ENCODE results near the gene CDK14. TPM values are rescaled to one million over a fixed set of nuclear protein-coding genes. Genes with fewer than 3 reads are reported as not detected.

CDK14 gene
- total RNA-seq, 2 donors from 2014 or later = 8.7 to 13.4 TPM

GRCh38 chr7:90764848-90765570 lies 168.9 kb downstream of the CDK14 start:
- TF ChIP-seq CTCF (conservative IDR thresholded peaks at IDR 0.05) = no peak
- Histone ChIP-seq H3K27me3 (ENCODE audit: control insufficient read depth, insufficient read depth, low read length, poor library complexity, severe bottlenecking) (no peaks in the 10 kb centered on the region), H3K9me3 (ENCODE audit: control insufficient read depth, low read length) (no peaks in the 10 kb centered on the region), H3K4me3 (ENCODE audit: low read length) (no peak overlapping the region), H3K27ac (ENCODE audit: low read depth, low read length) (no peak overlapping the region), H3K9ac (ENCODE audit: extremely low read depth, low read length, poor library complexity, severe bottlenecking) (no peak overlapping the region), H3K36me3 (ENCODE audit: control insufficient read depth, insufficient read depth, low read length) (no peaks in the 10 kb centered on the region), H3K4me1 (ENCODE audit: control insufficient read depth, insufficient read depth, low read length) (peaks cover under 1% of the 10 kb centered on the region)
- no peak for DNase-seq
- Mint-ChIP-seq H3K36me3 (ENCODE audit: low read depth) (no peaks in the 10 kb centered on the region), H3K9me3 (no peaks in the 10 kb centered on the region), H3K4me1 (peaks cover 26% of the 10 kb centered on the region), H3K4me3 (no peak overlapping the region), H3K27me3 (ENCODE audit: insufficient read depth) (no peaks in the 10 kb centered on the region), H3K27ac (peak overlapping the region; percentile 33)
- 100% methylated on average over 1 to 2 of the region's 2 CpGs for WGBS, 2 experiments (ENCODE audit: insufficient coverage in 1 of 2, insufficient read length in 1 of 2)

DNA sequence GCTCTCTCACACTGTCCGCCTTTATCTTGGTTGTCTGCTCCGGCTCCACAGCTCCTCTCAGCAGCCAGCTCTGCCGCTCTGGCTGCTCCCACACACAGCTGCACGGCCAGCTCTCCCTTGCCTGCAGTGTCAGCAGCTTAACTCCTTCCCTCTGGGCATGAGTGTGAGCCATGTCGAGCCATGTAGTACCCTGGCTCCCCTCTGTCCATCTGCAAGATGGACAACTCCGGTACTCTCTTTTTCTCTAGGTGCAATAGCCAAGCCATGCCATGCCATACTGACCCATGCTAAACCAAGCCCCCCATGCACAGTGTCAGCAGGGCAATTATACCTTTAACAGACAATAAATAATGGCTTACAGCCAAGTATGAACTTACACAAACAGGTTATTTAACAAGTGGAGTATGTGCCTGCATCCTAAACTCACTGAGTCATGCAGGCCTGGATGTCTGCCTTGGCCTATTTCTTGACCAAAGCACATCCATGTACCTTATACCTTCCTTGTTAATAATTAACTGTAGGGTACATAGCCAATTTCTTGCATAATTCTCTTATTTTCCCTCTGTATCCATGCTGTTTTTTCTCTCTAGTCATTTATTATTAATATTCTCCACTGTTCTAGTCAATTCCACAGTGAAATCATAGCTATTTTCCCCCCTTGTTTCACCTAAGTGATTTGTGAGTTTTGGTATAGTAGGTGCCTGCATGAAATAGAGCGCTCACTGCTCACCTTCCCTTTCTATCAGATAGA lies 170.9 kb downstream of the CDK14 start:
- DNase-seq = no peak
- Mint-ChIP-seq H3K4me3 (no peak overlapping the region), H3K27me3 (ENCODE audit: insufficient read depth) (no peaks in the 10 kb centered on the region), H3K9me3 (no peaks in the 10 kb centered on the region), H3K4me1 (peaks cover 23% of the 10 kb centered on the region), H3K36me3 (ENCODE audit: low read depth) (no peaks in the 10 kb centered on the region), H3K27ac (no peak overlapping the region)
- Histone ChIP-seq H3K27ac (ENCODE audit: low read depth, low read length) (no peak overlapping the region), H3K4me1 (ENCODE audit: control insufficient read depth, insufficient read depth, low read length) (no peaks in the 10 kb centered on the region), H3K4me3 (ENCODE audit: low read length) (no peak overlapping the region), H3K9me3 (ENCODE audit: control insufficient read depth, low read length) (peaks cover 13% of the 10 kb centered on the region), H3K36me3 (ENCODE audit: control insufficient read depth, insufficient read depth, low read length) (no peaks in the 10 kb centered on the region), H3K9ac (ENCODE audit: extremely low read depth, low read length, poor library complexity, severe bottlenecking) (no peak overlapping the region), H3K27me3 (ENCODE audit: control insufficient read depth, insufficient read depth, low read length, poor library complexity, severe bottlenecking) (no peaks in the 10 kb centered on the region)
- 77 to 90% methylated on average over 4 to 7 of the region's 7 CpGs for WGBS, 2 experiments (ENCODE audit: insufficient coverage in 1 of 2, insufficient read length in 1 of 2)
- TF ChIP-seq CTCF (conservative IDR thresholded peaks at IDR 0.05) = no peak

DNA sequence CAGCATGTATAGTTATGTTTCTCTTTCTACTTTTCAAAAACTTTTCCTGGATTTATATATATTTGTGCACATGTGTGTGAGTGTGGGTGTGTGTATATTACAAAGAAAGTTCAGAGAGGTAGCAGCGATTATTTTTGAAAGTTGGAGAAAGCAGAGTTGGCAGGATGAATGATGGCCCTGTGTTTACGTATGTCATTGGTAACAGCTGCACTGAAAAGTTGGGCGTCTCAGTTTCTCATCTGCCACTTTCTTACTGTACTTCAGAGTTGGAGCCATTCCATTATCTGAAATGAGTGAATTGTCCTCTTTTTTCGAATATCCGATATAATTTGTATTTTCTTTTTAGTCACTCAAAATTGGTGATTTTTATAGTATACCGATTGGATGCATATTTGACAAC lies 172.2 kb downstream of the CDK14 start:
- Histone ChIP-seq H3K9me3 (ENCODE audit: control insufficient read depth, low read length) (peaks cover 13% of the 10 kb centered on the region), H3K27ac (ENCODE audit: low read depth, low read length) (no peak overlapping the region), H3K9ac (ENCODE audit: extremely low read depth, low read length, poor library complexity, severe bottlenecking) (no peak overlapping the region), H3K4me3 (ENCODE audit: low read length) (no peak overlapping the region), H3K27me3 (ENCODE audit: control insufficient read depth, insufficient read depth, low read length, poor library complexity, severe bottlenecking) (no peaks in the 10 kb centered on the region), H3K4me1 (ENCODE audit: control insufficient read depth, insufficient read depth, low read length) (no peaks in the 10 kb centered on the region), H3K36me3 (ENCODE audit: control insufficient read depth, insufficient read depth, low read length) (no peaks in the 10 kb centered on the region)
- 91 to 96% methylated on average over 4 to 6 of the region's 6 CpGs for WGBS, 2 experiments (ENCODE audit: insufficient coverage in 1 of 2, insufficient read length in 1 of 2)
- no peaks in the 10 kb centered on the region for H3K36me3 Mint-ChIP-seq (ENCODE audit: low read depth)
- no peak for TF ChIP-seq CTCF (conservative IDR thresholded peaks at IDR 0.05)
- no peak overlapping the region for H3K27ac Mint-ChIP-seq
- DNase-seq = no peak
- no peaks in the 10 kb centered on the region for H3K27me3 Mint-ChIP-seq (ENCODE audit: insufficient read depth)
- H3K4me1 Mint-ChIP-seq = peaks cover 19% of the 10 kb centered on the region
- H3K4me3 Mint-ChIP-seq = no peak overlapping the region
- no peaks in the 10 kb centered on the region for H3K9me3 Mint-ChIP-seq
